Spleen (tissue), 11 donors: ENCODE data around the gene ROR1. TPM values are rescaled to one million over a fixed set of nuclear protein-coding genes. Genes with fewer than 3 reads are reported as not detected.

Experiments used
- DNase-seq: peaks from one replicate; pipeline ENCODE4 v3.0.0-alpha.2; 2020
- H3K27ac ChIP-seq, 8 donors: fragments of 200-600 bp; sonication (generic) in 7 of 8; 1 replicate in 4 of 8; 2 replicates in 4 of 8; pipeline versions ENCODE4 v1.5.0 to v1.8.0; 2016 to 2021; ENCODE audit warnings: inconsistent platforms in 4 of 8, mild to moderate bottlenecking in 4 of 8, moderate library complexity in 1 of 8
- H3K27me3 ChIP-seq, 7 donors: fragments of 200-600 bp; sonication (generic) in 6 of 7; replicated peaks in 1 of 7; 1 replicate in 4 of 7; 2 replicates in 3 of 7; pipeline versions ENCODE4 v1.5.0 to v1.8.0; 2016 to 2021; ENCODE audit warnings: inconsistent platforms in 3 of 7, mild to moderate bottlenecking in 1 of 7
- H3K36me3 ChIP-seq, 6 donors: fragments of 200-600 bp; sonication (generic) in 5 of 6; 1 replicate in 4 of 6; 2 replicates in 2 of 6; pipeline versions ENCODE4 v1.5.0 to v1.8.0; 2016 to 2021; ENCODE audit warnings: inconsistent platforms in 2 of 6
- H3K4me1 ChIP-seq, 6 donors: fragments of 200-600 bp; sonication (generic) in 5 of 6; 1 replicate in 3 of 6; 2 replicates in 3 of 6; pipeline versions ENCODE4 v1.5.0 to v1.8.0; 2016 to 2021; ENCODE audit warnings: inconsistent platforms in 3 of 6
- H3K4me3 ChIP-seq, 8 donors: fragments of 200-600 bp; sonication (generic) in 7 of 8; 1 replicate in 4 of 8; 2 replicates in 4 of 8; pipeline versions ENCODE4 v1.5.0 to v1.8.0; 2016 to 2021; ENCODE audit warnings: inconsistent platforms in 4 of 8, mild to moderate bottlenecking in 4 of 8, moderate library complexity in 2 of 8
- H3K9me3 ChIP-seq, 8 donors: fragments of 200-600 bp; sonication (generic) in 7 of 8; 1 replicate in 4 of 8; 2 replicates in 4 of 8; pipeline versions ENCODE4 v1.5.0 to v1.8.0; 2016 to 2021; ENCODE audit warnings: inconsistent platforms in 4 of 8
- CTCF ChIP-seq, 11 experiments: fragments of 200-600 bp in 7 of 11; fragments of 450-650 bp in 4 of 11; sonication (generic) in 4 of 11; IDR thresholded peaks in 8 of 11; conservative IDR thresholded peaks in 3 of 11; 1 replicate in 7 of 11; 2 replicates in 4 of 11; pipeline versions ENCODE4 v1.4.0 to v1.8.0; 2016 to 2021; ENCODE audit warnings: antibody characterized with exemption in 11 of 11, inconsistent platforms in 4 of 11, mild to moderate bottlenecking in 1 of 11
- POLR2A ChIP-seq, 3 donors: fragments of 450-650 bp; IDR thresholded peaks; one replicate each; pipeline ENCODE4 v1.5.1; 2017; ENCODE audit warnings: antibody characterized with exemption in 3 of 3, mild to moderate bottlenecking in 1 of 3
- POLR2AphosphoS5 ChIP-seq, 3 donors: sonication (generic); formaldehyde crosslinking; IDR thresholded peaks; one replicate each; pipeline ENCODE4 v1.5.1; 2017; ENCODE audit warnings: antibody characterized with exemption in 3 of 3
- WGBS, 5 donors: extraction: QIAGEN DNeasy Blood & Tissue Kit in 3 of 5; methylation state at CpG; one replicate each; pipeline versions ENCODE4 v1.1.5 to v1.1.7; 2013 to 2018; 5-methylcytosine and 5-hydroxymethylcytosine counted together
- intact Hi-C: fragments of 100-400 bp; cut with DNase I; formaldehyde crosslinking; loops from one replicate; pipeline ENCODE4 v1.15.0; 2023; ENCODE audit warnings: low total_unique reads
- polyA plus RNA-seq, 3 donors: library from polyadenylated mRNA; stranded (reverse); fragments of 200-250 nt; gene quantifications; one replicate each; pipeline ENCODE4 v1.2.1, GENCODE V29; 2013
- total RNA-seq, 7 donors: library from RNA; depleted of rRNA in 3 of 7; stranded (reverse); fragments of >200 nt in 3 of 7; fragmentation: NEBNext Ultra II Directional in 4 of 7; extraction: Animal tissue kit (Norgen Biotek cat#: 25700) in 4 of 7; gene quantifications; one replicate each; pipeline versions ENCODE4 v1.1.0 to v1.2.1, GENCODE V29; 2016 to 2021
- donor health status: healthy with polysubstance abuse.
- donor health status: DM: no; HTN: no; CAD: no; lungs with moderate emphysema.
- donor health status: DM: no; HTN: no; CAD: no.
- donor health status: Bipolar disorder and iron deficiency.
- donor health status: healthy.
- donor health status: DM: no; HTN: no; CAD: no.
- donor health status: DM: yes; HTN: yes; CAD: no.

The ROR1 gene
- total and polyA plus RNA-seq, 10 donors, result 0.43 to 12.3 (median 6.4) TPM

GRCh38 chr1:63894627-63895265 lies 120.9 kb downstream of the ROR1 start:
- TF ChIP-seq CTCF (IDR thresholded peaks at IDR 0.05 in 8 of 11, conservative IDR thresholded peaks at IDR 0.05 in 3 of 11) (no peak), POLR2A (IDR thresholded peaks at IDR 0.05) (no peak), POLR2AphosphoS5 (IDR thresholded peaks at IDR 0.05) (no peak)
- H3K27ac ChIP-seq, result no peak overlapping the region
- peaks cover 0 to 30% (median 12%) of the 10 kb centered on the region in 6 donors for H3K4me1 ChIP-seq
- intact Hi-C loops, result no loop called here
- H3K9me3 ChIP-seq, result peaks cover 0 to 7% (median 4%) of the 10 kb centered on the region in 8 donors
- WGBS, 5 donors, result 76 to 88% (median 78%) methylated on average over 3 of the region's 3 CpGs
- H3K36me3 ChIP-seq, result no peaks in the 10 kb centered on the region
- no peak for DNase-seq
- no peaks in the 10 kb centered on the region for H3K27me3 ChIP-seq
- H3K4me3 ChIP-seq, result no peak overlapping the region

- H3K27me3 ChIP-seq, result no peaks in the 10 kb centered on the region
- 81 to 91% (median 86%) methylated on average over 2 of the region's 2 CpGs for WGBS, 5 donors
- H3K27ac ChIP-seq, result no peak overlapping the region
- H3K4me1 ChIP-seq, result peaks cover 0 to 17% (median 8%) of the 10 kb centered on the region in 6 donors
- no peak for DNase-seq
- intact Hi-C loops, result no loop called here
- TF ChIP-seq CTCF (IDR thresholded peaks at IDR 0.05 in 8 of 11, conservative IDR thresholded peaks at IDR 0.05 in 3 of 11) (no peak), POLR2AphosphoS5 (IDR thresholded peaks at IDR 0.05) (no peak), POLR2A (IDR thresholded peaks at IDR 0.05) (no peak)
- H3K4me3 ChIP-seq, result no peak overlapping the region
- no peaks in the 10 kb centered on the region for H3K36me3 ChIP-seq
- peaks cover 0 to 7% (median 4%) of the 10 kb centered on the region in 8 donors for H3K9me3 ChIP-seq
Measured at GRCh38 chr1:63896755-63897154, 122.9 kb downstream of the ROR1 start.

- no peak for TF ChIP-seq POLR2A (IDR thresholded peaks at IDR 0.05)
- TF ChIP-seq POLR2AphosphoS5 (IDR thresholded peaks at IDR 0.05), result no peak
- no peak for TF ChIP-seq CTCF (IDR thresholded peaks at IDR 0.05 in 8 of 11, conservative IDR thresholded peaks at IDR 0.05 in 3 of 11)
- Histone ChIP-seq H3K36me3 (no peaks in the 10 kb centered on the region), H3K4me1 (peaks cover 0 to 3% (median 0%) of the 10 kb centered on the region in 6 donors), H3K27me3 (no peaks in the 10 kb centered on the region), H3K27ac (no peak overlapping the region), H3K9me3 (peaks cover 0 to 7% (median 4%) of the 10 kb centered on the region in 8 donors), H3K4me3 (no peak overlapping the region)
- no peak for DNase-seq
- 79 to 86% (median 82%) methylated on average over 6 of the region's 6 CpGs for WGBS, 5 donors
- intact Hi-C loops, result no loop called here
Measured at GRCh38 chr1:63898428-63899196, 124.8 kb downstream of the ROR1 start.

- H3K4me3 ChIP-seq, result no peak overlapping the region
- no peak for DNase-seq
- H3K36me3 ChIP-seq, result no peaks in the 10 kb centered on the region
- intact Hi-C loops, result no loop called here
- H3K27ac ChIP-seq, result no peak overlapping the region
- 76 to 91% (median 82%) methylated on average over 6 of the region's 6 CpGs for WGBS, 5 donors
- H3K27me3 ChIP-seq, result no peaks in the 10 kb centered on the region
- H3K9me3 ChIP-seq, result peaks cover 0 to 7% (median 4%) of the 10 kb centered on the region in 8 donors
- H3K4me1 ChIP-seq, result peaks cover 0 to 13% (median 0%) of the 10 kb centered on the region in 6 donors
- TF ChIP-seq POLR2AphosphoS5 (IDR thresholded peaks at IDR 0.05) (no peak), CTCF (IDR thresholded peaks at IDR 0.05 in 8 of 11, conservative IDR thresholded peaks at IDR 0.05 in 3 of 11) (no peak), POLR2A (IDR thresholded peaks at IDR 0.05) (no peak)
Measured at GRCh38 chr1:63901094-63901493, 127.3 kb downstream of the ROR1 start.
